H9 (cell line): ENCODE results near the gene VWA3A. TPM values are rescaled to one million over a fixed set of nuclear protein-coding genes. Genes with fewer than 3 reads are reported as not detected.

Experiments used
- DNase-seq: peaks from one replicate; pipeline ENCODE4 v3.0.0-alpha.2; 2017
- H2AFZ ChIP-seq: one replicate; pipeline ENCODE4 v1.6.1; 2013; ENCODE audit warnings: mild to moderate bottlenecking, low read length, control low read depth, moderate library complexity
- H2AK5ac ChIP-seq: 2 replicates; pipeline ENCODE4 v1.6.1; 2013; ENCODE audit warnings: low read length, control low read depth, mixed read lengths; ENCODE audit not compliant: insufficient read length
- H2BK120ac ChIP-seq: one replicate; pipeline ENCODE4 v1.6.1; 2013; ENCODE audit warnings: low read depth, mild to moderate bottlenecking, low read length, control low read depth, inconsistent platforms; ENCODE audit not compliant: poor library complexity, severe bottlenecking
- H2BK12ac ChIP-seq: 2 replicates; pipeline ENCODE4 v1.6.1; 2013; ENCODE audit warnings: low read length, control low read depth, mixed read lengths, low read depth; ENCODE audit not compliant: insufficient read length
- H2BK15ac ChIP-seq: 2 replicates; pipeline ENCODE4 v1.6.1; 2013; ENCODE audit warnings: low read depth, low read length, control low read depth
- H2BK20ac ChIP-seq: one replicate; pipeline ENCODE4 v1.6.1; 2013; ENCODE audit warnings: low read depth, mild to moderate bottlenecking, low read length, control low read depth, inconsistent platforms; ENCODE audit not compliant: poor library complexity, severe bottlenecking
- H2BK5ac ChIP-seq: 2 replicates; pipeline ENCODE4 v1.6.1; 2013; ENCODE audit warnings: low read length, control low read depth, mixed read lengths; ENCODE audit not compliant: insufficient read length
- H3K14ac ChIP-seq: 2 replicates; pipeline ENCODE4 v1.6.1; 2013; ENCODE audit warnings: low read length, control low read depth; ENCODE audit not compliant: insufficient read depth
- H3K18ac ChIP-seq: 2 replicates; pipeline ENCODE4 v1.6.1; 2013; ENCODE audit warnings: low read depth, mild to moderate bottlenecking, mixed read lengths, low read length, control low read depth; ENCODE audit not compliant: insufficient read length
- H3K23ac ChIP-seq: 2 replicates; pipeline ENCODE4 v1.6.1; 2013; ENCODE audit warnings: low read length, control low read depth, mixed read lengths, low read depth; ENCODE audit not compliant: insufficient read length
- H3K23me2 ChIP-seq: 2 replicates; pipeline ENCODE4 v1.6.1; 2013; ENCODE audit warnings: low read depth, mild to moderate bottlenecking, mixed read lengths, low read length, control low read depth; ENCODE audit not compliant: insufficient read length, poor library complexity, severe bottlenecking
- H3K27ac ChIP-seq: 2 replicates; pipeline ENCODE4 v1.5.1; 2013; ENCODE audit warnings: low read length, control low read depth, mixed read lengths, low read depth; ENCODE audit not compliant: insufficient read length
- H3K27me3 ChIP-seq: 2 replicates; pipeline ENCODE4 v1.6.1; 2013; ENCODE audit warnings: low read length, control low read depth, inconsistent platforms; ENCODE audit not compliant: insufficient read depth
- H3K4ac ChIP-seq: 2 replicates; pipeline ENCODE4 v1.6.1; 2013; ENCODE audit warnings: low read depth, mild to moderate bottlenecking, control low read depth, inconsistent platforms, low read length, moderate library complexity
- H3K4me1 ChIP-seq: 2 replicates; pipeline ENCODE4 v1.6.1; 2013; ENCODE audit warnings: low read length, control low read depth, inconsistent platforms; ENCODE audit not compliant: insufficient read depth
- H3K4me2 ChIP-seq: 2 replicates; pipeline ENCODE4 v1.6.1; 2013; ENCODE audit warnings: low read length, control low read depth, mixed read lengths; ENCODE audit not compliant: insufficient read length, insufficient read depth
- H3K56ac ChIP-seq: 2 replicates; pipeline ENCODE4 v1.6.1; 2013; ENCODE audit warnings: low read depth, mild to moderate bottlenecking, mixed read lengths, low read length, control low read depth; ENCODE audit not compliant: insufficient read length
- H3K79me1 ChIP-seq: 2 replicates; pipeline ENCODE4 v1.6.1; 2013; ENCODE audit warnings: low read depth, mild to moderate bottlenecking, moderate library complexity, low read length, control low read depth, inconsistent platforms; ENCODE audit not compliant: insufficient read depth, poor library complexity, severe bottlenecking
- H3K79me2 ChIP-seq: 2 replicates; pipeline ENCODE4 v1.6.1; 2013; ENCODE audit warnings: low read length, control low read depth, inconsistent platforms; ENCODE audit not compliant: insufficient read depth
- H3K9ac ChIP-seq: 2 replicates; pipeline ENCODE4 v1.6.1; 2013; ENCODE audit warnings: low read length, control low read depth, mixed read lengths; ENCODE audit not compliant: insufficient read length; ENCODE audit errors: extremely low read depth
- H3K9me3 ChIP-seq: one replicate; pipeline ENCODE4 v1.6.1; 2013; ENCODE audit warnings: low read depth, low read length, inconsistent platforms; ENCODE audit not compliant: control insufficient read depth
- H3T11ph ChIP-seq: one replicate; pipeline ENCODE4 v1.6.1; 2013; ENCODE audit warnings: mild to moderate bottlenecking, low read length, control low read depth, inconsistent platforms
- H4K20me1 ChIP-seq: one replicate; pipeline ENCODE4 v1.6.1; 2013; ENCODE audit not compliant: control insufficient read depth, insufficient read length, insufficient read depth
- H4K5ac ChIP-seq: 2 replicates; pipeline ENCODE4 v1.6.1; 2013; ENCODE audit warnings: low read depth, mild to moderate bottlenecking, mixed read lengths, low read length, control low read depth; ENCODE audit not compliant: insufficient read length
- H4K8ac ChIP-seq: replicated peaks from 2 replicates; pipeline ENCODE4 v1.6.1; 2013; ENCODE audit warnings: low read length, control low read depth, mixed read lengths, low read depth; ENCODE audit not compliant: insufficient read length
- H4K91ac ChIP-seq: 2 replicates; pipeline ENCODE4 v1.6.1; 2013; ENCODE audit warnings: low read depth, mild to moderate bottlenecking, moderate library complexity, mixed read lengths, low read length, control low read depth; ENCODE audit not compliant: insufficient read length
- H3K27ac Mint-ChIP-seq, 3 experiments: 2 replicates in 2 of 3; 3 replicates in 1 of 3; pipeline ENCODE4 v1.8.0; 2020 to 2021; ENCODE audit warnings: mixed read lengths in 3 of 3, mild to moderate bottlenecking in 1 of 3, moderate library complexity in 1 of 3
- H3K27me3 Mint-ChIP-seq: 2 replicates; pipeline ENCODE4 v1.8.0; 2021; ENCODE audit warnings: low read depth, mild to moderate bottlenecking, moderate library complexity, mixed read lengths
- H3K36me3 Mint-ChIP-seq, 3 experiments: 2 replicates in 2 of 3; 3 replicates in 1 of 3; pipeline ENCODE4 v1.8.0; 2020 to 2021; ENCODE audit warnings: low read depth in 3 of 3, mixed read lengths in 3 of 3; ENCODE audit not compliant: insufficient read depth in 1 of 3
- H3K4me1 Mint-ChIP-seq, 2 experiments: 2 replicates each; pipeline ENCODE4 v1.8.0; 2020; ENCODE audit warnings: mixed read lengths in 2 of 2
- H3K4me3 Mint-ChIP-seq, 2 experiments: 2 replicates in 1 of 2; 3 replicates in 1 of 2; pipeline ENCODE4 v1.8.0; 2020 to 2021; ENCODE audit warnings: mild to moderate bottlenecking in 2 of 2, mixed read lengths in 2 of 2, moderate library complexity in 1 of 2
- H3K9me3 Mint-ChIP-seq, 2 experiments: 2 replicates in 1 of 2; 3 replicates in 1 of 2; pipeline ENCODE4 v1.8.0; 2020; ENCODE audit warnings: mild to moderate bottlenecking in 2 of 2, mixed read lengths in 2 of 2, moderate library complexity in 1 of 2
- WGBS: extraction: QIAGEN DNeasy Blood & Tissue Kit; methylation state at CpG from one replicate; pipeline ENCODE4 v1.1.7; 2013; ENCODE audit warnings: missing lambda C conversion rate, low lambda C conversion rate, mixed read lengths; ENCODE audit not compliant: insufficient read length; ENCODE audit errors: extremely low coverage; 5-methylcytosine and 5-hydroxymethylcytosine counted together
- total RNA-seq: library from RNA; stranded (reverse); gene quantifications from 2 replicates; pipeline ENCODE4 v1.2.1, GENCODE V29; 2021
- TF ChIP-seq, protein P1 (sequence below): fragments of 200-600 bp; sonication (generic); conservative IDR thresholded peaks from 3 replicates; pipeline ENCODE4 v1.8.0; 2021; ENCODE audit warnings: antibody characterized with exemption, mild to moderate bottlenecking

Gene VWA3A
- total RNA-seq, 1 experiment from 2014 or later: not detected

GRCh38 chr16:22098405-22099255 is 6.3 kb downstream of the VWA3A start:
- H2BK20ac ChIP-seq: no peak overlapping the region
- no peak overlapping the region for H3K4me3 Mint-ChIP-seq
- H3K18ac ChIP-seq: no peak overlapping the region
- H3K79me2 ChIP-seq: no peaks in the 10 kb centered on the region
- no peak overlapping the region for H2AFZ ChIP-seq
- H3K4ac ChIP-seq: no peak overlapping the region
- 0 out of 7 replicates have a peak overlapping the region, but pooled peaks of 1 of the 3 experiments have one; percentile 37 for H3K27ac Mint-ChIP-seq
- no peak overlapping the region for H3K56ac ChIP-seq
- no CpG with 5 or more reads among the region's 8 CpGs for WGBS
- no peaks in the 10 kb centered on the region; the same call in 1 of the 2 replicates for H3K27me3 Mint-ChIP-seq
- no peaks in the 10 kb centered on the region for H3K23me2 ChIP-seq
- H3K4me1 Mint-ChIP-seq: peaks cover 22 to 26% of the 10 kb centered on the region in 2 experiments
- no peak overlapping the region for H3K9ac ChIP-seq
- no peaks in the 10 kb centered on the region for H3K27me3 ChIP-seq
- H3K9me3 Mint-ChIP-seq: 0 out of 5 replicates have a peak, but pooled peaks cover 0 to 3% of the 10 kb centered on the region in 2 experiments
- no peak overlapping the region for H3K27ac ChIP-seq
- no peak overlapping the region for H3K4me2 ChIP-seq
- H4K20me1 ChIP-seq: no peaks in the 10 kb centered on the region
- TF ChIP-seq, protein P1, sequence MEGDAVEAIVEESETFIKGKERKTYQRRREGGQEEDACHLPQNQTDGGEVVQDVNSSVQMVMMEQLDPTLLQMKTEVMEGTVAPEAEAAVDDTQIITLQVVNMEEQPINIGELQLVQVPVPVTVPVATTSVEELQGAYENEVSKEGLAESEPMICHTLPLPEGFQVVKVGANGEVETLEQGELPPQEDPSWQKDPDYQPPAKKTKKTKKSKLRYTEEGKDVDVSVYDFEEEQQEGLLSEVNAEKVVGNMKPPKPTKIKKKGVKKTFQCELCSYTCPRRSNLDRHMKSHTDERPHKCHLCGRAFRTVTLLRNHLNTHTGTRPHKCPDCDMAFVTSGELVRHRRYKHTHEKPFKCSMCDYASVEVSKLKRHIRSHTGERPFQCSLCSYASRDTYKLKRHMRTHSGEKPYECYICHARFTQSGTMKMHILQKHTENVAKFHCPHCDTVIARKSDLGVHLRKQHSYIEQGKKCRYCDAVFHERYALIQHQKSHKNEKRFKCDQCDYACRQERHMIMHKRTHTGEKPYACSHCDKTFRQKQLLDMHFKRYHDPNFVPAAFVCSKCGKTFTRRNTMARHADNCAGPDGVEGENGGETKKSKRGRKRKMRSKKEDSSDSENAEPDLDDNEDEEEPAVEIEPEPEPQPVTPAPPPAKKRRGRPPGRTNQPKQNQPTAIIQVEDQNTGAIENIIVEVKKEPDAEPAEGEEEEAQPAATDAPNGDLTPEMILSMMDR: peak; percentile 77
- no peak overlapping the region for H2BK15ac ChIP-seq
- no peak overlapping the region for H4K8ac ChIP-seq
- H3K9me3 ChIP-seq: no peaks in the 10 kb centered on the region
- H3K36me3 Mint-ChIP-seq: no peaks in the 10 kb centered on the region
- H3K4me1 ChIP-seq: peaks cover 2% of the 10 kb centered on the region; the same call in 1 of the 2 replicates
- no peak overlapping the region for H3K23ac ChIP-seq
- H4K5ac ChIP-seq: no peak overlapping the region
- no peak overlapping the region for H2BK120ac ChIP-seq
- no peaks in the 10 kb centered on the region for H3K79me1 ChIP-seq
- no peak overlapping the region for H2BK12ac ChIP-seq
- no peak overlapping the region for H2AK5ac ChIP-seq
- no peak overlapping the region for H3T11ph ChIP-seq
- DNase-seq: no peak
- no peak overlapping the region for H4K91ac ChIP-seq
- no peak overlapping the region for H3K14ac ChIP-seq
- H2BK5ac ChIP-seq: no peak overlapping the region
